GM12892 (cell line): ENCODE data around the gene DBN1.

Experiments used
- DNase-seq: peaks from one replicate; pipeline ENCODE4 v3.0.0; 2011; ENCODE audit not compliant: insufficient read length
- FAIRE-seq: peaks from 2 replicates; lab custom pipeline; 2011; peaks lifted over from hg19 to GRCh38; lab: Jason Lieb, UNC
- POLR2A ChIP-seq: IDR thresholded peaks from 2 replicates; pipeline ENCODE4 v1.6.1; 2011; ENCODE audit warnings: low read depth, low read length, control low read depth
- POLR2AphosphoS5 ChIP-seq: IDR thresholded peaks from 2 replicates; pipeline ENCODE4 v1.6.1; 2011; ENCODE audit warnings: low read depth, low read length, control low read depth
- TAF1 ChIP-seq: IDR thresholded peaks from 2 replicates; pipeline ENCODE4 v1.6.1; 2011; ENCODE audit warnings: low read depth, mild to moderate bottlenecking, control low read depth, low read length, borderline replicate concordance

DBN1 gene

DNA sequence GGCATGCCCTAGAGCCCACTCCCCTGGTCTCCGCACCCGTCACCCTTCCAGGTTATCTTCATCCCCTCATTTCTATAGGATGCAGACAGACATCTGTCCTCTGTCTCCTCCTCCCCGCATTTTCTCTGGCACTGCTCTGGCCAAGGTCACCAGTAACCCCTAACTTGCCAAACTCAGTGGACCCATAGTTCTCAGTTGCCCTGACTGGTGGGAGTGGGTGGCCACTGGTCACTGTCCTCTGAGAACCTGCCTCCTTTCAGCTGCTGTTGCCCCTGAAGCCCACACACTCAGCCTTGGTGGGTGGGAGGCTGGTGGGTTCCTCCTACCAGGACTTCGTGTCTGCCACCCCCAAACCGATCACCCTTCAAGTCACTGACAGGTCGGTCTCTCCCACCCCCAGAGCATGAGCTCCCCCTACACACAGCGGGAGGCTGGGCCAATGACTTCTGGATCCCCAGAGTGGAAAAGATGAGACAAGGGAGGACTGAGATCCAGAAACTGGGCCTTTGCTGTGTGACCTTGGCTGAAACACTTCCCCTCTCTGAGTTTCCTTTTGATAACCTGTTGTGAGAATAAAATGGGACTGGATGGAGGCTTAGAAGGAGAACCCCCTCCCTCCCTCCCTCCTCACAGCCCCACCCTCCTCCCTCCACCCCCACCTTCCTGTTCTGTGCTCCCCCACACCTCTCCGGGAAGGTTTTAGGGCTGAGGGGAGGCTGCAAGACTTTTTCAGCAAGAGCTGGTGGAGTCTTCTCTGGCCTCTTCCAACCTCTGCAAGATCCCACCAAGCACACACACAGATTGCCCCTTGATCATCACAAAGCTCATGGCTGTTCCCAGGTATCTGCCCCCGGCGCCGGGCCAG is 2.4 kb upstream of the DBN1 start:
- no peak for FAIRE-seq

DNA sequence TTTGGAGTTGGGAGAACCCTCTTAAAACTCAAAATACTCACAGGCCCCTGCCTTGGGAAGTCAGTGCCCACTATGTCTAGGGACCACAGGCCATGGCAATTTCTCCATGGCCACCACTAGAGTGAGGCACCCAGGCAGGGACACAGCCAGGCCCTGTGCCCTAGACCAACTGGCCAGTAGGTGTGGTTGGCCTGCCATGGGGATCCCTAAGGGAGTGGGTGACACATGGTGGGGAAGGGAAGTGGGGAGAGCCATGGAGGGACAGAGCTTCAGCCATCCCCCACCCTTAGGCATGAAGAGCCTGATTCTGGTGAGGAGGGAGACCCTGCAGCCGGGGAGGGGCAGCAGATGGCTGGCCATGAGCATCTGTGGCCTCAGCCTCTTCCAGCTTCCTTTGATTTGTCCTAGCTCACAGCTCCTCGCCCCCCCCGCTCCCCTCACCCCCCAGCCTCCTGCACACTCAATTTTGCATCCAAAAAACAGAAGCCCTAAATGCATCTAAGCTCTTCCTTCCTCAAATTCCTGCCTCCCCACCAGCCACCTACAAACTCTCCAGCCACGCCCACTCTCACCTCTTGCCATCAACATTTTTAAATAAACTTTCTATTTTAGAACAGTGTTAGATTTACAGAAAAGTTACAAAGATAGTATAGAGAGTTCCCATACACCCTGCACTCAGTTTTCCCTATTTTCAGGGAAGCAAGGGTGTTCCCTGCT is 1.6 kb upstream of the DBN1 start:
- TF ChIP-seq TAF1 (no peak), POLR2AphosphoS5 (no peak), POLR2A (no peak)
- no peak for DNase-seq
- FAIRE-seq: no peak

More for the DNA sequence above, 2.4 kb upstream of the DBN1 start:
- no peak for DNase-seq
- TF ChIP-seq POLR2A (no peak), POLR2AphosphoS5 (no peak)

DNA sequence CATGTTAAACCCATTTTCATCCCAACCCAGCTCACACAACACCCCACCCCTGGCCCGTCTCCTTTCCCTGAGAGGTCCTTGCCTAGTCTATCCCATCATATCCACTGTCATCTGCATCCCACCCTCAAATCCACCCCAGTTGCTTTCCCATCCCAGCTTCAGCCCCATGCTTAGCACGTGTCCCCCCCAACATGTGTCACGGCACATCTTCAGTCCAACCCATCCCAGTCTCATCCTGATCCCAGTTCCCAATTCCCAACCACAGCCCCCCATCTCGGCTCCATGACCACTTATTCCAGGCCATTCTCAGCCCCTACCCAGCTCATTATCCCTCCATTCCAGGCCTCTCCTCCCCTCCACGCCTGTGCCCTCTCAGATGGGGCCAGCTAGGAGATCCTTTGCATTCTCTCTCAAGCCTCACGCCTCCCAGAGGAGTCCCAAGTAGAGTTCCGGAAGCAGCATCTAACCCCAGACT is 605 bp upstream of the DBN1 start:
- FAIRE-seq (no peak), DNase-seq (no peak)
- no peak for TF ChIP-seq TAF1
- no peak for TF ChIP-seq POLR2AphosphoS5
- no peak for TF ChIP-seq POLR2A

DNA sequence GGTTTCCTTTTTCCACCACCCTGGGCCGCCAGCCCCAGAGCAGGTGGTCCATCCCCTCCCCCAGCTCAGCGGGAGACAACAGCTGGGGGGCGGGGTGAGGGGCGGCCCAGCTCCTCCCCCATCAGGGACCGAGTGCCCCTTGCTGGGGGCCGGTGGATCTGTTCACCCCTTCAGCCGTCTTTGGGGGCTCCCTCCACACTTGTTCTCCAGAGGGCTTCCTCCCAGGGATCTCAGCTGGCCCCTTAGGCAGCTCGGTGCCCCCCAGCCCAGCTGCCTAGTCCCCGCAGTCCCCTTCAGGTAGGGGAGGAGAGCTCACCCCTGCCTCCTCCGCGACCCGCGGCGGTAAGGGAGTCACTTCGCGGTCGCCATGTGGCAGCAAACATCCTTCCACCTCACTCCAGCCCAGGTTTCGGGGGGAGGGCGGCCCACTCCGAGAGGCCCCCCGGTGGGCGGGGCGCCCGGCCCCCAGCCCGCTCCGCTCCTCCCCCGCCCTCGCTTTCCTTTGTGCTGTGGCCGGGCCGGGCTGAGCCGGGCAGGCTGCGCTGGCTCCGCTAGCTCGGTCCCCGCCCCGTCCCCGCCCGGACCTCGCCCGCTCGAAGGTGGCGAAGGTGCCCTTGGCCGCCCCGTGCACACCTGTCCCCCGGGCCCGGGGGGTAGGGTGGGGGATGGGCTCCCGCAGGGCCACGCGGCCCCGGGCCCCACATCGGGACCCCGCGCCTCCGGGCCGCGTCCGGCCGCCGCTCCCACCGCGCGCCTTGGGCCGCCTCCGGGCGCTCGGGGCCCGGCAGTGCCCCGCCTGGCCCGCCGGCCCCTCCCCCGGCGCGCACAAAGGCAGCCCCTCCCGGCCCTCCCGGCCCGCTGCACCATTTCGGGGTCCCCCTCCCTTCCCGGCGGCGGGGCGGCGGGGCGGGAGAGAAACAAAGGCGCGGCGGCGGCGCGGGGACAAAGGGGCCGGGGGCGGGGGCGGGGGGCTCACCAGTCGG is 683 bp downstream of the DBN1 start:
- DNase-seq: peak; percentile 77
- no peak; the same call in 1 of the 2 replicates for TF ChIP-seq POLR2A
- no peak for TF ChIP-seq TAF1
- TF ChIP-seq POLR2AphosphoS5: no peak
- no peak for FAIRE-seq

DNA sequence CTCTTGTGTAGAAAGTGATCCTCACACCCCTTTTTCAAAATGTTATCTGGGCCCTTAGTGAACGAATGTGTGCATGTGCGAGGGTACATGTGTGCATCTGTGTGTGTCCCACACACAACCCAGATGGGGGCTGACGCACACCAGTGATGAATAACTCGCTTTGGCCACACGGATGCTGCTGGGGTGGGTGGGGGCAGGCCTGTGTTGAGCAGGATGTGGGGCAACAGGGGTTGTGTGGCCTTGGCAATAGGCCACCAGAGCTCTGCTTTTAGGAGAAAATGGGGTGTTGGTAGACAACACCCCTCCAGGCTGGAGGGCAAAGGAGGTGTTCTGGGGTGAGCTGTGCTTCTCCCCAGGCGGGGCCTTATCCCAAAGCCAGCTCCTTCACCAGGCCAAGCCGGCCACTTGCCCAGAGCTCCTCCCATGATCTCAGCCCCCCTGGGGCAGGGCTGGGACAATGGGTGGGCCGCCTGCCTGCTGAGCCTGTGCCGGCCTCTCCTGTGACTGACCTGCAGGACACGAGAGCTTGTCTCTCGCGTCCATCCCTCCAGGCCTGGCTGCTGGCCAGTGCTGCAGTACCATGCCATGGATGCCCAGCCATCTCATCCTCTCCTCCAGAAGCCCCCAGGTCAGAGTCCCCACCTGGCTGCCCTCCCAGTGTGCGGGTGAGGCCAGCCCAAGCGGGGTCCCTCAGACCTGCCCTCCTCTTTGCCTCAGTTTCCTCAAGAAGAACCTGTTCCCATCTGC is 1.7 kb downstream of the DBN1 start:
- FAIRE-seq (no peak), DNase-seq (no peak)
- TF ChIP-seq POLR2AphosphoS5 (no peak), POLR2A (no peak), TAF1 (no peak)

DNA sequence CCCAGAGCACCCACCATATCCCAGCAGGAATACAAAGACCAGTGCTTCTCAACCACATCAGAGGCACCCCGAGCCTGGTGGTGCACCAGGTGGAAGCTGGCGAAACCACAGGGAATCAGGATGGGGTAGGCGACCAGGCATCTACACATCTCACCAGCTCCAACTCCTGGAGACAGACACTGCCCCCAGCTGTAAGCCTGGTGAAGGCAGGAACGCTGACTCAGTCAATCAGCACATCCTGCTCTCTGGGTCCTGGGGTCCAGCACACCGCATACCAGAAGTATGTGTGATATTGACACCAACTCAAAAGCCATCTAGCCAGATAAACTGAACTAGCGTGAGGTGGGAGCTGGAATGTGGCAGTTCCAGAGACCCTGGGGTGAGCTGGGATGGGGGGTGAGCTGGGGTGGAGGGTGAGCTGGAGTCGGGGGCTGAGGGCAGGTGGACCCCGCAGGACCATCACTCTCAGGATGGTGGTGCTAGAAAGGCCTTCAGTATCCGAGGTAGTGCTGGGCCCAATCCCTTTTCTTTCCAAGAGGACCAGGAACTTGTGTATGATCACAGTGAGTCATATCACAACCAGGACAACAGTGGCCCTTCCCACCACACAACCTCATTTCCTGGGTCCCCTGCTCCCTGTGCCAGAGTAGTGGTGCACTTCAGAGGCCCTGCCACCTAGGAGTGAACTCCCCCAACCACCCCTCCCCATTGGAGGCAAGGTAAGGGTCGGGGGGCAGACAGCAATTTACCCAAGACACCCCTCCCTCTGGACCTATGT is 2.5 kb downstream of the DBN1 start:
- TF ChIP-seq TAF1: no peak
- no peak for TF ChIP-seq POLR2A
- no peak for TF ChIP-seq POLR2AphosphoS5
- FAIRE-seq (no peak), DNase-seq (no peak)

DNA sequence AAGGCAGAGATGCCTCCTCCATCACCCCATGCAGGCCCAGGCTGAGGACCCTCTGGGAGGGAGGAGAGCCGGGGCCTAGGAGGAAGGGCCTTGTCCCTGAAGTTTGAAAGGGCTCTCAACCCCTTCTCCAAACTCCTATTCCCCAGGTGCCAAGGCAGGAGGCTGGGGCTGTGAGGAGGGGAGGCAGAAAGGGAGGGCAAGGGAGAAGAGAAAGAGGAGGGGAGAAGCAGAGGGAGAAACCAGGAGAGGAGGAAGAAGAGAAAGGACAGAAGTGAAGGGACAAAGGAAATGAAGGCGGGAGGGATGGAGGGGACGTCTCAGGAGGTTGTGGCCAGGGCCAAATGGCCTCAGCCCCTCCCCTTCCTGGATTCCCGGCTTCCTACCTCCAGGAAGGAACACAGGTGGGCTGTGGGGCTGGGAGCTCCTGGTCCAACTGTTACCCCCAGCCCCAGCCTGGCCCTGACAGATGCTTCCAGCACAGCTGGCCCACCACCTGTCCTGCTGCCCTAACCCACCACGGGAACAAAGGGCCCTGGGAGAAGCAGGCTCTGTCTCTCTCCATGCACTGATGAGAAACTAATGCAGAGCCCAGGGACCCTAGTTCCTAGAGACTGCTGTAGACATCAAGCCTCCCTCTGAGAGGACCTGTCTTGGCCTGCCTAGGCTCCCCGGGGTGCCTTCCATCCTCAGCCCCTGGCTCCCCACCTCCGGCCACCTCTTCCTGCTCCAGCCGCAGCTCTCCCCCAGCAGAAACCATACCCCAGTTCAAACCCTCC is 3.5 kb downstream of the DBN1 start:
- FAIRE-seq (no peak), DNase-seq (no peak)
- TF ChIP-seq POLR2A: no peak
- TF ChIP-seq POLR2AphosphoS5: no peak
- TF ChIP-seq TAF1: no peak

DNA sequence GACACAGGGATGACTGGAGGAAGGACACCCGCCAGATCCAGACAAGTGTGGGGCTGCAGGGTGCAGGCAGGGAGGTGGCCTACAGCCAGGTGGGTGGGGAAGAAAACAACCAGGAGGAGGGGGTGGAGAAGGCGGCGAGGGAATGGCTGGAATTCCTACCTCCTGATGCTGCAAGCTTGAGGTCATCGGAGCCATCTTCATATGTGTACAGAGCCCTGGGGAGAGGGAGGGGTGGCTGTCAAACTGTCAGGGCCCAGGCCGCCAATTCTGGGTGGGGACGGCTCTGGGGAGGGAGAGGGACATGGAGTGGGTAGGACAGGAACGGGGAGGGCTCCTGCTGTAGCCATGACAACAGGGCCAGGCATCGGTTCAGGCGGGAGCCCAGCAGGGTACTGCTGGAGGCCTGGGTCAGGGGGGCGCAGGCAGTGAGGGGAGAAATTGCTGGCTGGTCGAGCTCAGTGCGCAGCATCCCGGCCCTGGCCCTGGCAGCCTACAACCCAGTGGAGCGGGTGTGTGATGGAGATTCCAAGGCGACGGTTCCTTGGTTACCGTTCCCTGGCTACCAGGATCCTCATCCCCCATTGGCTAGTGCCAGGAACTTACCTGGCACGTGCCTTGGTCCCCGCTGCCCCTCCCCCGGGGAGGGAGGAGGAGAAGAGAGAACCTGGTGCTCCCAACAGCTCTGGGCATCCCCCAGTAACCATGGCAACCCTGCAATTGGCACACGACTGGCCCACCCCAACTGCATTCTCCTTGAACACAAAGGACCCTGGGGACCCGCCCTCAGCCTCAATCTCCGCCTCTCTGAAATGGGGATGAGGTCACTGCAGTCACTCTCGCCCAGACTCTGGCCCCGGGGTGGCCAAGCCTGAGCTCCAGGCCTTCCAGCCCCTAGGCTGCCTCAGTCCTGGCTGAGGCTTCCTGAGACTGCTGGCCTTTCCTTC is 4.5 kb downstream of the DBN1 start:
- FAIRE-seq (no peak), DNase-seq (no peak)
- TF ChIP-seq POLR2A (no peak; the same call in 1 of the 2 replicates), POLR2AphosphoS5 (no peak), TAF1 (no peak)

DNA sequence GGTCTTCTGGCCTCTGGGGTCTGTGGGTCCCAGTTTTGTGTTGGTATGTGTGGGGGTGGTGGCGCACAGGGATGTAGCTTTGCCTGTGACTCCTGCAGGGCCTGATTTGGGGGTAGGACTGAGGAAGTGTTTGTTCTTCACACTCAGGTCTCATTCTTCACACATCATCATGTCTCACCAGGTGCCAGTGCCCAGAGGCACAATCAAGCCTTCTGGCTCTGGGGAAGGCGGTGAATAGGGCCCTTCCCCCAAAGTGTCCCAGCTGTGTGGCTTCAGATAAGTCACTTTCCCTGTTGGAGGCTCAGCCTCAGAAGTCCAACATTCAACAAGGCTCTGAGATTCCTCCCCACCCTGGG is 5.1 kb downstream of the DBN1 start:
- TF ChIP-seq TAF1: no peak
- TF ChIP-seq POLR2A: no peak
- TF ChIP-seq POLR2AphosphoS5: no peak
- DNase-seq (no peak), FAIRE-seq (no peak)
